A549 treated with Hydrocortisone at 1 μM for 4 hours (cell line): ENCODE data around the gene EPHA4. TPM values are rescaled to one million over a fixed set of nuclear protein-coding genes. Genes with fewer than 3 reads are reported as not detected.

Experiments
- total RNA-seq: library from RNA; stranded (reverse); fragments of 200-300 nt; extraction: Qiagen RNA extraction; gene quantifications from 5 replicates; pipeline ENCODE4 v1.2.3, GENCODE V29; 2022

EPHA4 gene
- total RNA-seq, result 0.63 to 1.1 TPM (median 0.96 TPM) in 5 replicates

GRCh38 chr2:221572219-221572820 lies at the start of gene EPHA4:
Gene EPHA4 (minus strand): TSS chr2:221572304. CDS start chr2:221572248, 56 bp downstream.

